T-helper 2 cell treated with Interferon-gamma antibody and Interleukin-4, amounts not matched to agents 100 ng/mL and 5 ng/mL, for 36 hours (primary cell): Measurements from ENCODE around the gene FBN2. TPM values are rescaled to one million over a fixed set of nuclear protein-coding genes. Genes with fewer than 3 reads are reported as not detected.

Source experiments
- intact Hi-C: fragments of 100-400 bp; cut with micrococcal nuclease; formaldehyde crosslinking; loops from one replicate; pipeline ENCODE4 v1.15.1; 2023
- total RNA-seq: library from RNA; stranded (reverse); gene quantifications from 2 replicates; pipeline ENCODE4 v1.2.3, GENCODE V29; 2022

FBN2 gene
- total RNA-seq, 1 donor from 2014 or later = not detected

DNA sequence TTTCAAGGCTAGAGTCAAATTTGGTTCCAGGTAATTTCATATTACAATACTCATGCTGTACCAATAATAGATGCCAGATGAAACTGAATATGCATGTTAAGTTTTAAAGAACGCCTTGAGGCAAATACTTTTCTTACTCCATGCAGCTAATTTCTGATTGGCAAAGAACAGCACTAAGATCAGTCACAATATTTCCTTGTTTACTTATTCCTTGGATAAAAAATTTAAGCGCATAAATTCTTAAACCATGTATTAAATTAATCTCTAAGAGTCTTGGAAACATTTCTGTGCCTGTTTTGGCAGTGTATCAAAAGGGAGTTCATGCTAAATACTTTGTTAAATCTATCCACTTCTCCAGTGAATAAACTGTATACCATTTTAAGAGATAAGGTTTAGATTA lies 281.0 kb downstream of the FBN2 start:
- intact Hi-C loops = no loop called here

DNA sequence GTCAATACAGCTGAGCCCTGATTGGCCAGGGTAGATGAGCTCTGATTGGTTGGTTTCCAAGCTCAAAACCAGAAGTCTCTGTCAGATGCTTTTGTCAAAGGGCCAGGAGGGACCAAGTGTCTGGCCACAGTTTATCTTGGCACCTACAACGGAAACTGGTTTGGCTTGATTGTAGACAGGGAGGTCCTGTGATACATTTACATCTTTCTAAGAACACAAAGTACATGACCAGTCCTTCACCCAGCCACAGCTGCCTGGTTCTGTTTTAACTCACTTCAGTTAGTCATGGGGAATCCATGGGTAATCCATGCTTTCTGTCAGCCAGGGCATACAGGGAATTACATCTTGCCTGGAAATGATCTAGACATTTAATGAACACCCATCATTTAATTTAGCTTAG lies 283.3 kb downstream of the FBN2 start:
- intact Hi-C loops = no loop called here

GRCh38 chr5:128253880-128254279 lies 284.2 kb downstream of the FBN2 start:
- intact Hi-C loops = no loop called here

- intact Hi-C loops = no loop called here
These were observed 284.9 kb downstream of the FBN2 start for GRCh38 chr5:128253161-128253560.

DNA sequence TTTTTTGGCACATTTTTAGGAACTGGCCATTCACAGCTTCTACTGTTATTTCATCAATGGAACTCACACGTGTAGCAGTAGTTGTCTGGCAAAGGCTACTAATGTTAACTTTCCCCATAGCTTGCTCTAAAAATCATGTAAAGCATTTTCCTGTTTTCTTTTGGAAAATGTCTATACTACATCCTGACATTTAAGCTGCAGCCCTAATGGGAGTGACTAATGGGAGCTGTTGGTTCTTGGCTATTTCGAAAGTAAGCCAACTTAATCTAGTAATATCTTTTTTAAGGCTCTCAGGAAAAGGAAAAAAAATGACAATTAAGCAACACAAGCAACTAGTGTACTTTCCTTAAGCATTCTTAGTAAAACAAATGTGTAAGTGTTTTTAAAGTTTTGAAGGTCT lies 285.3 kb downstream of the FBN2 start:
- intact Hi-C loops = no loop called here

GRCh38 chr5:128252196-128252595 lies 285.8 kb downstream of the FBN2 start:
- intact Hi-C loops = no loop called here

DNA sequence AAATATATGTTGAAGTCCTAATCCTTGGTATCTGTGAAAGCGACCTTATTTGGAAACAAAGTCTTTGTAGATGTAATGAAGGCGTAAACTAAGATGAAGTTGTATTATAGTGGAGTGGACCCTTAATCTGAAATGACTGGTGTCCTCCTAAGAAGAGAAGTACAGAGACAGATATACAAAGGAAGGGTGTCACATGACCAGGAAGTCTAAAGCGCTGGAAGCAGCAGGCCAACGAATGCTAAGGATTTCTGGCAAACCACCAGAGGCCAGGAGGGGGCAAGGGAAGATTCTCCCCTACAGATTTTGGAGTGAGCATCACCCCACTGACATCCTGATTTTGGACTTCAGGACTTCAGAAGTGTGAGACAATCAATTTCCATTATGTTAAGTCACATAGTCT lies 292.1 kb downstream of the FBN2 start:
- intact Hi-C loops = no loop called here

- intact Hi-C loops = no loop called here
These were observed 294.0 kb downstream of the FBN2 start for GRCh38 chr5:128243958-128244582.

DNA sequence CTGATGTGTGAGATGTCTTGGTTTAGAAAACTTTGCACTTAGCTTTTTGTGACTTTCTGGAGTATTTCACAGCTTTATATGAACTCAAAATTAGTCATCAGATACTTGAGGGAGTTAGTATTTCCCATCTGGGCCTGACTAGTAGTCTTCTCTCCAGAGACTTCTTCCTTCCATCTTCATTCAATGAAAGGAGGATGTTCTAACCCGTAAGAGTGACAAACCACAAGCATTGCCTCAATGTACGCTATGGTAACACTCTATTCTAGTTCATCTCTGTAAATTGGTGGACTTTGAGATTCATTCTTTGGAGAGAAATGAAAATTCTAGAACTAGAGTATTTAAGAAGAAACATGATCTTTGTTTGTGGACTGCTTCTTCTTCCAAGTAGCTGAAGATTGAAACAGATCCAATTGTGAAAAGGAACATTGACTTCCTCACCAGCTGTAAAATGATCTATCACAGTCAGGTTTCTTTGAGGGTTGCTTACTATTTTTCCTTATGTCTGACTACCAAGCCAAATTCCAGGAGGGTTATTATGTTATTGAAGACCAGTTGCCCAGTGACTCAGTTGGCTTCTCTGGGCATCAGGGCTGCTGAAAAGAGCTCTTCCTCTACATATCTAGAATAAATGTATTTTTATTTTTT lies 296.9 kb downstream of the FBN2 start:
- intact Hi-C loops = no loop called here

DNA sequence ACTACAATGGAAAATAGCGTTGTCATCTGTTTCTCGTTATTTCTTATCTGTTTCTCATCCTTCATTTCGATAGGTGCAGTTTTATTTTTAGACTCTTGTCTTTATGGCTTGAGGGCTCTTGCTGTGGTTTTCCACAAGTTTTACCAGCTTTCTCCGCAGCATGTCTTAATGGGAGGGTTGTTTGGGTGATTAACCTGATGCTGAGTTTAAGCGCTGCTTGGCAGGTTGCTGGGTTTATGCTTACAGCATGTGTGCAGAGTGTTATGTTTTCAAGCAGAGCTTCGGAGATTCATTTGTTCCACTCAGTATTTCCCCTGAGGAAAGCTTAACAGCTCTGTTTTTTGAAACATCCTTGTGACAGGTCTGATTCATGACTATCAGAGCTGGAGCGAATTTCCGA lies 300.5 kb downstream of the FBN2 start:
- intact Hi-C loops = no loop called here

DNA sequence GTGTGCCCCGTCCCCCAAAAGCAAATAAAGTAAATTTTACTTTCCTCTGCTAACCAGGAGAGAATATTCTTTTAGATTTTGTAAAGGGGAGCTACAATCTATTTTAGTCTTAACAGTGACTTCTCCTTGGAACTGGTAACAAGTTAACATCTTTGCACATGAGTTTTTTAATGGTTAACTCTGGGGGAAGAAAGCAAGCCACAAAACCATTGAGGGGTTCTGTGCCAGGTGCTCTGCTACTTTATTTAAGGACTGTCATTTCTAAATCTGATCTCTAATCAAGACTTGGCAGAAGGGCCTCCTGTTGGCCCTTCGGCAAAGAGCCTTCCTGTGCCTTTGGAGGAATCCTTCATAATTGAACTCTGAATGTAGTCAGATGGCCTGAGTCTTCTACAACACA lies 301.0 kb downstream of the FBN2 start:
- intact Hi-C loops = no loop called here

DNA sequence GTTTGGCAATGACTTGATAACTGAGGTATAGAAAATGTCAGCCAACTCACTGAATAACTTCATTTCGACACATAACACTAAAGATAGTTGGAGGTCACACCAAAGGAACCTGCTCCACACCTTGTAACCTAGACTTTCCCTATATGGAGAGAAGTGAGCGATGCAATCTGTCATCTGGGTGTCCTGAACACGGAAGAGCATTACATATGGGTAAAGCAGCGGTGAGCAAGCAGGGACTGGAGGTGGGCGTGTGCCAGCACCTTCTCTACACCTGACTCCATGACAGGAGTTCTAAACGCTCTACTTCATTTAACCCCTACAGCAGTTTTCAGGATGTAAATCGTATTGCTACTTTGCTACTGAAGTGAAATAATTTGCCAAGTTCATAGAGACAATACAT lies 301.7 kb downstream of the FBN2 start:
- intact Hi-C loops = no loop called here

GRCh38 chr5:128234928-128235641 lies 303.0 kb downstream of the FBN2 start:
- intact Hi-C loops = no loop called here

GRCh38 chr5:128228521-128228920 lies 309.5 kb downstream of the FBN2 start:
- intact Hi-C loops = no loop called here

DNA sequence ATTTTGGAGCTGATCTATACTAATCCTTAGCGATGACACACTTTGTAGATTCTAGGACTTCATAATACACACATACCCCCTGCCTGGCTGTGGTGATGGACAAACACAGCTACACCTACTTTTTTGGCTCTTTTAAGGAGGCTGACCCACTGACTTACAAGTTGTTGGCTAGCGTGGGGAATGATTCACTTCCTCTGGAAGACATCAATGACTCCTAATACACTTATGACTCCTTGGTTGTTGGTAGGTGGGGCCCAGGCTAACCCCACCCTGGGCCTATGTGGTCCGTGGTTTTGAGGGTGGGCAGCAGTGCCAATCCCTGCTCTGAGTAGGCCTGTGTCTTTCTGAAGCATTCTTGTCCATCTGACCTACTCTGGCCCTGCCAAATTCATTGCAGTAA lies 310.0 kb downstream of the FBN2 start:
- intact Hi-C loops = no loop called here

- intact Hi-C loops = no loop called here
These were observed 312.6 kb downstream of the FBN2 start for GRCh38 chr5:128225245-128226030.

DNA sequence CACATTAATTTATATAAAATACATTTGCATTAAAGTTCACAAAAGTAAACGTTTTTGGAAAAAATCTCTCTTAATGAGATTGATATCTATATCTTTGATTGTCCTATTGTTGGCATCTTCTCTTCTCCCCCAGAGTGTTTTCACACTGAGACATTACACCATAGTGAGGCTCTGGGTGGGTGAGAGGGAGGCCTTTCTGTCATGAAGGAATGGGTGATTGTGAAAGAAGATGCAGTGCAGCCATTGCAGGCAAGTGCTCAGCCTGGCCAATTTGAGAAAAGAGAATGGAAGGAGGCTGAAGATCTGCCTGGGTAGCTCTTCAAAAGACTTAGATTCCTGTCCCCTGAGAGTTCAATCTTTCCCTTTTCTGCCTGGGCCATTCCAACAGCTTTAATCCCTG lies 313.7 kb downstream of the FBN2 start:
- intact Hi-C loops = no loop called here

GRCh38 chr5:128220841-128221240 lies 317.2 kb downstream of the FBN2 start:
- intact Hi-C loops = no loop called here

DNA sequence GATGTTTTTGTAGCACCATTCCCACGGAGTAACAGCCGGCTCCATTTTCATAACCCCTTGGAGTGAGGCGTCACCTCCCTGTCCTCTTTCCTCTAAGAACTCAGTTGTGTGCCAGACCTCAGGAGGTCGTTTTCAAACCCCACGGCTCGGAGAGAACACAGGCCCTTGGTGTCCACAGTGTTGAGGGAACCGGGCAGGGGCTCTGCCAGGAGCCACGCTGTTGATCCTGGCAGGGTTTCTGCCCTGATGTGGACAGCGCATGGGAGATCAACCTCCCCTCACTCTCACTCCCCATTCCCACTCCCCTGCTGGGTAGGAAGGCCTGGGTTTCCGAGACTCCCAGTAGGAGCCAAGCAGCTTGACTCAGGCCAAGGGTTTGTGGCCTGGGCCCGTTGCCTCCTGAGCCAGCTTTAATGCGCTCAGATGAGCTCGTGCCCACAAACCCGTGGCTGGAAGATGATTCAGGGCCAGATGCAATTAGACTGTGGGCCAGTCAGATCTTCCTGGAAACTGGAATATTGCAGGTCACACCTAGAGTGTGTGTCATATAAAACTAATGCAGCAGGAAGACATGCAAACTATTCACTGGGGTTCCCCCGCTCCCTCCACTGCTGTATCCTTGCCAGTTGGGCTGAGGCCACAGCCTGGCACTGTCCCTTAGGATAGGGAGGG lies 321.0 kb downstream of the FBN2 start:
- intact Hi-C loops = loop anchor here (10.0 kb wide), 1 partner anchor 1638 kb away; no protein-coding TSS in a partner anchor

- intact Hi-C loops = loop anchor here (10.0 kb wide), 1 partner anchor 1639 kb away; no protein-coding TSS in a partner anchor
These were observed 321.8 kb downstream of the FBN2 start for GRCh38 chr5:128216285-128216684.

GRCh38 chr5:128213833-128214232 lies 324.2 kb downstream of the FBN2 start:
- intact Hi-C loops = loop anchor here (1.0 to 10.0 kb wide), 5 partner anchors 283 to 1641 kb away; no protein-coding TSS in a partner anchor
